ENCODE data around the gene TENM4. TPM values are rescaled to one million over a fixed set of nuclear protein-coding genes. Genes with fewer than 3 reads are reported as not detected.

TENM4 gene
- total RNA-seq, 4 donors from 2014 or later, result 31.4 to 44.5 (median 38.0) TPM

GRCh38 chr11:78669249-78669648, 771.6 kb downstream of the TENM4 start:
- H3K4me1 ChIP-seq, result no peaks in the 10 kb centered on the region
- no peak overlapping the region for H3K4me3 ChIP-seq
- no peaks in the 10 kb centered on the region for H3K27me3 ChIP-seq
- no peaks in the 10 kb centered on the region for H3K9me3 ChIP-seq
- DNase-seq (ENCODE audit: low spot score in 2 of 2), result peak in 1 of 2 donors; percentile 78
- H3K27ac ChIP-seq, result no peak overlapping the region
- no peak for TF ChIP-seq EP300 (IDR thresholded peaks at IDR 0.05)
- 100% methylated on average over 4 of the region's 17 CpGs for WGBS
- H3K36me3 ChIP-seq, result peaks cover 9% of the 10 kb centered on the region

GRCh38 chr11:78667461-78667860, 773.4 kb downstream of the TENM4 start:
- no peak for TF ChIP-seq CTCF (IDR thresholded peaks at IDR 0.05)
- TF ChIP-seq POLR2AphosphoS5 (IDR thresholded peaks at IDR 0.05), result no peak
- TF ChIP-seq POLR2A (IDR thresholded peaks at IDR 0.05), result no peak
- TF ChIP-seq EP300 (IDR thresholded peaks at IDR 0.05), result no peak
- no peaks in the 10 kb centered on the region for H3K4me1 ChIP-seq
- no peak overlapping the region for H3K4me3 ChIP-seq
- no peaks in the 10 kb centered on the region for H3K9me3 ChIP-seq
- WGBS, result 90% methylated on average over 2 of the region's 2 CpGs
- peaks cover 9% of the 10 kb centered on the region for H3K36me3 ChIP-seq
- no peaks in the 10 kb centered on the region for H3K27me3 ChIP-seq
- H3K27ac ChIP-seq, result no peak overlapping the region
- DNase-seq (ENCODE audit: low spot score in 2 of 2), result no peak

- H3K4me1 ChIP-seq, result no peaks in the 10 kb centered on the region
- TF ChIP-seq POLR2A (IDR thresholded peaks at IDR 0.05), result no peak
- TF ChIP-seq CTCF (IDR thresholded peaks at IDR 0.05), result no peak
- TF ChIP-seq POLR2AphosphoS5 (IDR thresholded peaks at IDR 0.05), result no peak
- TF ChIP-seq EP300 (IDR thresholded peaks at IDR 0.05), result no peak
- H3K4me3 ChIP-seq, result no peak overlapping the region
- H3K27me3 ChIP-seq, result no peaks in the 10 kb centered on the region
- H3K36me3 ChIP-seq, result peaks cover 9% of the 10 kb centered on the region
- H3K9me3 ChIP-seq, result no peaks in the 10 kb centered on the region
- no peak overlapping the region for H3K27ac ChIP-seq
- DNase-seq (ENCODE audit: low spot score in 2 of 2), result no peak
These were observed 774.1 kb downstream of the TENM4 start for GRCh38 chr11:78666675-78667160.

- Histone ChIP-seq H3K36me3 (peaks cover 9% of the 10 kb centered on the region), H3K27ac (no peak overlapping the region), H3K4me1 (peaks cover 7% of the 10 kb centered on the region), H3K27me3 (no peaks in the 10 kb centered on the region), H3K9me3 (no peaks in the 10 kb centered on the region), H3K4me3 (no peak overlapping the region)
- WGBS, result 84% methylated on average over 1 of the region's 1 CpG
- DNase-seq (ENCODE audit: low spot score in 2 of 2), result peak in 1 of 2 donors; percentile 1
- TF ChIP-seq EP300 (IDR thresholded peaks at IDR 0.05), result no peak
- TF ChIP-seq POLR2AphosphoS5 (IDR thresholded peaks at IDR 0.05), result no peak
- no peak for TF ChIP-seq POLR2A (IDR thresholded peaks at IDR 0.05)
- no peak for TF ChIP-seq CTCF (IDR thresholded peaks at IDR 0.05)
These were observed 776.2 kb downstream of the TENM4 start for GRCh38 chr11:78664636-78665035.

- TF ChIP-seq POLR2A (IDR thresholded peaks at IDR 0.05), result no peak
- TF ChIP-seq EP300 (IDR thresholded peaks at IDR 0.05), result no peak
- TF ChIP-seq POLR2AphosphoS5 (IDR thresholded peaks at IDR 0.05), result no peak
- TF ChIP-seq CTCF (IDR thresholded peaks at IDR 0.05), result no peak
- Histone ChIP-seq H3K9me3 (no peaks in the 10 kb centered on the region), H3K4me1 (peaks cover 15% of the 10 kb centered on the region), H3K27me3 (no peaks in the 10 kb centered on the region), H3K4me3 (no peak overlapping the region), H3K36me3 (peaks cover 5% of the 10 kb centered on the region), H3K27ac (no peak overlapping the region)
- 83% methylated on average over 2 of the region's 2 CpGs for WGBS
- DNase-seq (ENCODE audit: low spot score in 2 of 2), result peak in 1 of 2 donors; percentile 23
These were observed 778.0 kb downstream of the TENM4 start for GRCh38 chr11:78662811-78663210.

- DNase-seq (ENCODE audit: low spot score in 2 of 2), result peak in 1 of 2 donors; percentile 15
- H3K27me3 ChIP-seq, result no peaks in the 10 kb centered on the region
- no peak for TF ChIP-seq POLR2A (IDR thresholded peaks at IDR 0.05)
- TF ChIP-seq CTCF (IDR thresholded peaks at IDR 0.05), result no peak
- TF ChIP-seq EP300 (IDR thresholded peaks at IDR 0.05), result no peak
- H3K4me1 ChIP-seq, result peaks cover 15% of the 10 kb centered on the region
- H3K4me3 ChIP-seq, result no peak overlapping the region
- 63% methylated on average over 4 of the region's 4 CpGs for WGBS
- H3K9me3 ChIP-seq, result no peaks in the 10 kb centered on the region
- H3K36me3 ChIP-seq, result no peaks in the 10 kb centered on the region
- H3K27ac ChIP-seq, result no peak overlapping the region
These were observed 780.4 kb downstream of the TENM4 start for GRCh38 chr11:78660471-78660870.
